Nephron progenitor cell (in vitro differentiated cells): ENCODE results near the gene SVIP.

ENCODE experiments used
- DNase-seq: peaks from one replicate; pipeline ENCODE4 v3.0.0; 2021
- H3K27ac Mint-ChIP-seq: 2 replicates; pipeline ENCODE4 v1.8.0; 2021; ENCODE audit warnings: mild to moderate bottlenecking, moderate library complexity, mixed read lengths
- H3K27me3 Mint-ChIP-seq: 2 replicates; pipeline ENCODE4 v1.8.0; 2021; ENCODE audit warnings: mild to moderate bottlenecking, low read depth, mixed read lengths; ENCODE audit not compliant: poor library complexity
- H3K36me3 Mint-ChIP-seq: 2 replicates; pipeline ENCODE4 v1.8.0; 2021; ENCODE audit warnings: low read depth, mixed read lengths
- H3K4me1 Mint-ChIP-seq: 2 replicates; pipeline ENCODE4 v1.8.0; 2021; ENCODE audit warnings: mixed read lengths
- H3K4me3 Mint-ChIP-seq: 2 replicates; pipeline ENCODE4 v1.8.0; 2021; ENCODE audit warnings: mild to moderate bottlenecking, moderate library complexity, mixed read lengths
- H3K9me3 Mint-ChIP-seq: 2 replicates; pipeline ENCODE4 v1.8.0; 2021; ENCODE audit warnings: mild to moderate bottlenecking, moderate library complexity, mixed read lengths
- CTCF ChIP-seq: fragments of 200-600 bp; sonication (generic); IDR thresholded peaks from 2 replicates; pipeline ENCODE4 v1.5.0; 2021; ENCODE audit warnings: antibody characterized with exemption

Gene SVIP

DNA sequence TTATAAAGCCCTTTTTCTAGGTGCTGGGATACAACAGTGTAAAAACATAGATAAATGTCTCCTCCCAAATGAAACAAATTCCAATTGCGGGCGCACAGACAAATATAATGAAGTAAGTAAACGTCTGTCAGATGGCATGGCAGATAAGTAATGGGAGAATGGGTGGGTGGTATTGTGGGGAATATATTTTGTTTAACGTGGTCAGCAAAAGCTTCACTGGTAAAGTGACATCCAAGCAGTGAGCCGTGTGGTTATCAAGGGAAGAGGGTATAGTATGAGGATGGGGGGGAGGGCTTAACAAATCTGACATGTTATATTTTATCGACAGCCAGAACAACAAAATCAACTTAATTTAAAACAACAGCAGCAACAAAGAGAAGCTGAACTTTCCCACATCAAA is 1.2 kb downstream of the SVIP start:
- peaks cover 15% of the 10 kb centered on the region for H3K4me1 Mint-ChIP-seq
- H3K27ac Mint-ChIP-seq: no peak overlapping the region
- no peaks in the 10 kb centered on the region for H3K9me3 Mint-ChIP-seq
- peaks cover 17% of the 10 kb centered on the region for H3K27me3 Mint-ChIP-seq
- peaks cover 4% of the 10 kb centered on the region for H3K36me3 Mint-ChIP-seq
- TF ChIP-seq CTCF: no peak
- DNase-seq: no peak
- H3K4me3 Mint-ChIP-seq: peak overlapping the region; percentile 90

GRCh38 chr11:22822203-22822602 is 7.4 kb downstream of the SVIP start:
- TF ChIP-seq CTCF: no peak
- no peak for DNase-seq
- Mint-ChIP-seq H3K27me3 (no peaks in the 10 kb centered on the region), H3K36me3 (peaks cover 4% of the 10 kb centered on the region), H3K9me3 (no peaks in the 10 kb centered on the region), H3K4me3 (no peak overlapping the region), H3K27ac (no peak overlapping the region), H3K4me1 (no peaks in the 10 kb centered on the region)

- DNase-seq: no peak
- no peaks in the 10 kb centered on the region for H3K27me3 Mint-ChIP-seq
- H3K9me3 Mint-ChIP-seq: peaks cover 18% of the 10 kb centered on the region
- peaks cover 15% of the 10 kb centered on the region for H3K4me1 Mint-ChIP-seq
- H3K4me3 Mint-ChIP-seq: no peak overlapping the region
- H3K27ac Mint-ChIP-seq: no peak overlapping the region
- peaks cover 23% of the 10 kb centered on the region for H3K36me3 Mint-ChIP-seq
- TF ChIP-seq CTCF: no peak
Observed at GRCh38 chr11:22809893-22810292, 19.7 kb downstream of the SVIP start.

DNA sequence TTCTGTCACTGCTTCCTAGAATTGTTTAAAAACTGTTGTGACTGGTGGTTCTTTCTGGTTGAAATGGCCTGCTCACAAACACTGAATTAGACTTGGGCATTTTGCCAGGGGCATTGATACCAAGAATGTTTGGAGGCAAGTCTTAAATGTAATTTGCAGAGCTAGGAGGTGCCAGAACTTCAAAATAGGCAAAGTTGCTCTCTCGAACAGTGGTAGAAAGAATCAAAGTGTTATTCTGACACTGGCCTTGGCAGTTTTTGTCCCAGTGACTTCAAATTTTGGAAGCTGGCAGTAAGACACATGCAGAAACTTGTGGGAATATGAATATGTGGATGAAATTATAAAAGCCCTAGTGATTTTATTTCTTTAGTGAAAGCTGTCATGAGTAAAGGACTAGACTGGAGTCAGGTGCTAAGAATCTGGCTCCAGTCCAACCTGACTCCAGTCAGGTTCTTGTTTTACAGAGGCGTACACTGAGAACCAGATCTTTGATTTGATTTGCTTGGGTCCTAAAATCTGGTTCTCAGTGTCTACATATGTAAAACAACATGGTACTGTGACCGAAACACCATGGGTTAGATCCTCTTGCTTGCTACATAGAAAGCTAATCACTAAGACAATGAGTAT is 20.9 kb downstream of the SVIP start:
- peaks cover 20% of the 10 kb centered on the region for H3K36me3 Mint-ChIP-seq
- peaks cover 18% of the 10 kb centered on the region for H3K9me3 Mint-ChIP-seq
- DNase-seq: no peak
- no peak overlapping the region for H3K27ac Mint-ChIP-seq
- no peaks in the 10 kb centered on the region for H3K27me3 Mint-ChIP-seq
- no peak for TF ChIP-seq CTCF
- H3K4me3 Mint-ChIP-seq: no peak overlapping the region
- H3K4me1 Mint-ChIP-seq: peaks cover 15% of the 10 kb centered on the region

- H3K9me3 Mint-ChIP-seq: peaks cover 18% of the 10 kb centered on the region
- DNase-seq: no peak
- TF ChIP-seq CTCF: no peak
- H3K4me3 Mint-ChIP-seq: no peak overlapping the region
- H3K27ac Mint-ChIP-seq: no peak overlapping the region
- H3K27me3 Mint-ChIP-seq: no peaks in the 10 kb centered on the region
- peaks cover 15% of the 10 kb centered on the region for H3K4me1 Mint-ChIP-seq
- peaks cover 20% of the 10 kb centered on the region for H3K36me3 Mint-ChIP-seq
Observed at GRCh38 chr11:22807855-22808570, 21.6 kb downstream of the SVIP start.

DNA sequence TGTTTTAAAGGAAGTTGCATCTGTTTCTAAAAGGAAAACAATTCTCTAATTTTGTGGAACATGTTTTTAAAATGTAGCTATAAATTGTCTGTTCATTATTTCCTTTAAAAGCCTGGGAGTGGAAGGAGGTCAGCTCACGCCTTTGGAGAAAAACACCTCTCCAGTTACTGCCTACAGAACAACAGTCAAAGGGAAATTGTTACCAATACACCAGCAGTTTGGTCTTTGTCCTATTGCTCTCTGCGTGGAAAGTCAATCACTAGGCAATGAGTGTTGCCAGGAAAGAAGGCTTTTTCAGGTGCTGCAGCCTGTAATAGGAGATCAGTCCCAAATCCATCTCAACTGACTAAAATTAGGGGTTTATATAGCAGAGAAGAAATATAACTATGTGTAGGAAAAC is 22.2 kb downstream of the SVIP start:
- peaks cover 20% of the 10 kb centered on the region for H3K36me3 Mint-ChIP-seq
- no peak for TF ChIP-seq CTCF
- no peak overlapping the region for H3K4me3 Mint-ChIP-seq
- no peaks in the 10 kb centered on the region for H3K27me3 Mint-ChIP-seq
- H3K9me3 Mint-ChIP-seq: peaks cover 18% of the 10 kb centered on the region
- DNase-seq: no peak
- peaks cover 15% of the 10 kb centered on the region for H3K4me1 Mint-ChIP-seq
- H3K27ac Mint-ChIP-seq: no peak overlapping the region
